SK-N-SH (cell line): Measurements from ENCODE around the gene LMOD2. TPM values are rescaled to one million over a fixed set of nuclear protein-coding genes. Genes with fewer than 3 reads are reported as not detected.

ENCODE experiments used
- CTCF ChIA-PET: fragments of 300-600, 350-600 bp; formaldehyde crosslinking; extraction: SDS; loops from one replicate; lab custom pipeline; 2021; lab: Yijun Ruan, JAX
- POLR2A ChIA-PET: fragments of 350-600 bp; sonication (Branson Sonifier 250); formaldehyde crosslinking; extraction: SDS; loops from one replicate; lab custom pipeline; 2020; ENCODE audit warnings: antibody characterized with exemption, inconsistent platforms; lab: Yijun Ruan, JAX
- DNase-seq: peaks from one replicate; pipeline ENCODE4 v3.0.0; 2012
- H2AFZ ChIP-seq: fragments of 200-600 bp; sonication (generic); 2 replicates; pipeline ENCODE4 v1.8.1; 2016; ENCODE audit warnings: antibody characterized with exemption, mild to moderate bottlenecking, low read depth
- H3F3A ChIP-seq: fragments of 200-600 bp; sonication (generic); replicated peaks from 2 replicates; pipeline ENCODE3; 2016; ENCODE audit warnings: antibody characterized with exemption, mild to moderate bottlenecking; ENCODE audit not compliant: insufficient read depth
- H3K27ac ChIP-seq, 2 experiments: fragments of 200-500 bp in 1 of 2; fragments of 200-600 bp in 1 of 2; sonication (Bioruptor generic) in 1 of 2; sonication (generic), shearing (Covaris generic) in 1 of 2; 2 replicates each; pipeline versions ENCODE4 v1.5.1 to v1.6.1; 2014 to 2016; ENCODE audit warnings: low read depth in 2 of 2, inconsistent platforms in 1 of 2, low read length in 1 of 2, mild to moderate bottlenecking in 1 of 2, mixed read lengths in 1 of 2
- H3K27me3 ChIP-seq: fragments of 200-600 bp; sonication (generic), shearing (Covaris generic); 2 replicates; pipeline ENCODE4 v1.6.1; 2016; ENCODE audit warnings: mixed run types; ENCODE audit not compliant: insufficient read depth
- H3K36me3 ChIP-seq, 2 experiments: fragments of 200-500 bp in 1 of 2; fragments of 200-600 bp in 1 of 2; sonication (Bioruptor generic) in 1 of 2; sonication (generic) in 1 of 2; replicated peaks in 1 of 2; 2 replicates each; pipeline versions ENCODE3 to v1.5.1; 2014 to 2016; ENCODE audit warnings: low read length in 1 of 2, mild to moderate bottlenecking in 1 of 2; ENCODE audit not compliant: insufficient read depth in 2 of 2, control insufficient read depth in 1 of 2
- H3K4me1 ChIP-seq, 2 experiments: fragments of 200-500 bp in 1 of 2; fragments of 200-600 bp in 1 of 2; sonication (Bioruptor generic) in 1 of 2; sonication (generic), shearing (Covaris generic) in 1 of 2; 2 replicates each; pipeline versions ENCODE4 v1.5.1 to v1.6.1; 2014 to 2016; ENCODE audit warnings: low read depth in 1 of 2, low read length in 1 of 2, mixed run types in 1 of 2; ENCODE audit not compliant: insufficient read depth in 2 of 2, control insufficient read depth in 1 of 2
- H3K4me2 ChIP-seq: fragments of 200-600 bp; sonication (generic), shearing (Covaris generic); 2 replicates; pipeline ENCODE4 v1.6.1; 2017; ENCODE audit warnings: mixed run types
- H3K4me3 ChIP-seq, 2 experiments: fragments of 200-500 bp in 1 of 2; fragments of 200-600 bp in 1 of 2; sonication (Bioruptor generic) in 1 of 2; sonication (generic), shearing (Covaris generic) in 1 of 2; 2 replicates each; pipeline versions ENCODE4 v1.5.1 to v1.8.1; 2014 to 2016; ENCODE audit warnings: low read depth in 2 of 2, inconsistent platforms in 1 of 2, low read length in 1 of 2, mild to moderate bottlenecking in 1 of 2, mixed read lengths in 1 of 2, moderate library complexity in 1 of 2
- H3K79me2 ChIP-seq: fragments of 200-600 bp; sonication (generic); 2 replicates; pipeline ENCODE4 v1.8.1; 2017; ENCODE audit warnings: mild to moderate bottlenecking; ENCODE audit not compliant: insufficient read depth
- H3K9ac ChIP-seq: fragments of 200-600 bp; sonication (generic); 2 replicates; pipeline ENCODE4 v1.6.1; 2017; ENCODE audit warnings: mixed run types
- H3K9me2 ChIP-seq: fragments of 200-600 bp; sonication (generic); 2 replicates; pipeline ENCODE4 v1.6.1; 2017; ENCODE audit warnings: mixed run types
- H3K9me3 ChIP-seq: fragments of 200-600 bp; sonication (generic); 2 replicates; pipeline ENCODE4 v1.6.1; 2017; ENCODE audit warnings: mixed run types, mild to moderate bottlenecking, moderate library complexity
- H4K20me1 ChIP-seq: fragments of 200-600 bp; sonication (generic); 2 replicates; pipeline ENCODE4 v1.6.1; 2017; ENCODE audit warnings: mild to moderate bottlenecking, mixed run types; ENCODE audit not compliant: insufficient read depth
- EZH2phosphoT487 ChIP-seq: fragments of 200-600 bp; sonication (generic); IDR thresholded peaks from 2 replicates; pipeline ENCODE4 v1.6.1; 2017; ENCODE audit warnings: low read depth, mixed run types, mild to moderate bottlenecking, antibody characterized with exemption, moderate library complexity, borderline replicate concordance
- FOSL2 ChIP-seq: IDR thresholded peaks from 2 replicates; pipeline ENCODE4 v1.4.0; 2012; ENCODE audit warnings: low read depth, mild to moderate bottlenecking, moderate library complexity, borderline replicate concordance
- FOXJ3 ChIP-seq: sonication (generic); formaldehyde crosslinking; IDR thresholded peaks from 2 replicates; pipeline ENCODE4 v1.5.1; 2020; ENCODE audit warnings: mild to moderate bottlenecking, missing genetic modification reagents
- GABPA ChIP-seq: IDR thresholded peaks from 2 replicates; pipeline ENCODE4 v1.4.0; 2012; ENCODE audit warnings: low read depth, mild to moderate bottlenecking
- GATA2 ChIP-seq: sonication (generic); formaldehyde crosslinking; IDR thresholded peaks from 2 replicates; pipeline ENCODE4 v1.5.0; 2020; ENCODE audit warnings: mild to moderate bottlenecking, missing genetic modification reagents
- JUND ChIP-seq: IDR thresholded peaks from 2 replicates; pipeline ENCODE4 v1.4.0; 2012
- MXI1 ChIP-seq: IDR thresholded peaks from 2 replicates; pipeline ENCODE4 v1.6.1; 2012; ENCODE audit warnings: mild to moderate bottlenecking, low read depth, low read length, improper control_type of control experiment
- NFIC ChIP-seq: IDR thresholded peaks from 2 replicates; pipeline ENCODE4 v1.4.0; 2012; ENCODE audit warnings: borderline replicate concordance
- NRF1 ChIP-seq: IDR thresholded peaks from 2 replicates; pipeline ENCODE4 v1.6.1; 2012; ENCODE audit warnings: low read depth, mild to moderate bottlenecking, low read length
- POLR2AphosphoS5 ChIP-seq: IDR thresholded peaks from 2 replicates; pipeline ENCODE4 v1.6.1; 2012; ENCODE audit warnings: low read depth, low read length
- RAD21 ChIP-seq: IDR thresholded peaks from 2 replicates; pipeline ENCODE4 v1.6.1; 2012; ENCODE audit warnings: mild to moderate bottlenecking, low read length
- RCOR1 ChIP-seq: fragments of 150-350 bp; IDR thresholded peaks from 2 replicates; pipeline ENCODE4 v1.6.1; 2017; ENCODE audit warnings: antibody characterized with exemption, low read length
- RFX5 ChIP-seq: IDR thresholded peaks from 2 replicates; pipeline ENCODE4 v1.6.1; 2012; ENCODE audit warnings: mild to moderate bottlenecking, improper control_type of control experiment, low read length
- RXRA ChIP-seq: IDR thresholded peaks from 2 replicates; pipeline ENCODE4 v1.4.0; 2012; ENCODE audit warnings: low read depth, mild to moderate bottlenecking, borderline replicate concordance
- SIN3A ChIP-seq: IDR thresholded peaks from 2 replicates; pipeline ENCODE4 v1.6.1; 2012; ENCODE audit warnings: low read depth, mild to moderate bottlenecking, low read length, moderate library complexity, borderline replicate concordance
- SMC3 ChIP-seq: IDR thresholded peaks from 2 replicates; pipeline ENCODE4 v1.6.1; 2012; ENCODE audit warnings: low read depth, low read length, improper control_type of control experiment
- TAF1 ChIP-seq: IDR thresholded peaks from 2 replicates; pipeline ENCODE4 v1.6.1; 2012; ENCODE audit warnings: low read depth, mild to moderate bottlenecking, low read length, moderate library complexity, borderline replicate concordance
- TCF12 ChIP-seq: IDR thresholded peaks from 2 replicates; pipeline ENCODE4 v1.4.0; 2012
- TEAD4 ChIP-seq: IDR thresholded peaks from 2 replicates; pipeline ENCODE4 v1.4.0; 2012; ENCODE audit warnings: mild to moderate bottlenecking, borderline replicate concordance; ENCODE audit not compliant: insufficient read depth
- YY1 ChIP-seq: IDR thresholded peaks from 2 replicates; pipeline ENCODE4 v1.4.0; 2012; ENCODE audit warnings: low read depth, mild to moderate bottlenecking
- WGBS: methylation state at CpG from one replicate; pipeline ENCODE4 v1.1.6; 2017; ENCODE audit warnings: low lambda C conversion rate; 5-methylcytosine and 5-hydroxymethylcytosine counted together
- polyA plus RNA-seq, 3 experiments: library from polyadenylated mRNA; depleted of rRNA; stranded (reverse); fragments of >200 nt; gene quantifications; 2 replicates each; pipeline ENCODE4 v1.2.3, GENCODE V29; 2012
- TF ChIP-seq, protein P1 (sequence below): fragments of 150-350 bp; IDR thresholded peaks from 2 replicates; pipeline ENCODE4 v1.6.1; 2016; ENCODE audit warnings: mild to moderate bottlenecking, low read depth, low read length
- TF ChIP-seq, protein P2 (sequence below): IDR thresholded peaks from 2 replicates; pipeline ENCODE4 v1.4.0; 2012; ENCODE audit warnings: low read depth, borderline replicate concordance
- TF ChIP-seq, protein P3 (sequence below): fragments of 150-350 bp; IDR thresholded peaks from 2 replicates; pipeline ENCODE4 v1.6.1; 2017; ENCODE audit warnings: antibody characterized with exemption, low read length, low read depth, borderline replicate concordance
- TF ChIP-seq, protein P4 (sequence below): IDR thresholded peaks from 2 replicates; pipeline ENCODE4 v1.6.1; 2012; ENCODE audit warnings: mild to moderate bottlenecking, low read depth, low read length, moderate library complexity
- TF ChIP-seq, protein P5 (sequence below): IDR thresholded peaks from 2 replicates; pipeline ENCODE4 v1.4.0; 2012; ENCODE audit warnings: low read depth
- TF ChIP-seq, protein P6 (sequence below): IDR thresholded peaks from 2 replicates; pipeline ENCODE4 v1.4.0; 2012; ENCODE audit warnings: low read depth, borderline replicate concordance

Gene LMOD2
- polyA plus RNA-seq, 1 of the 3 experiments (the other 2 are of a cell fraction), result not detected

DNA sequence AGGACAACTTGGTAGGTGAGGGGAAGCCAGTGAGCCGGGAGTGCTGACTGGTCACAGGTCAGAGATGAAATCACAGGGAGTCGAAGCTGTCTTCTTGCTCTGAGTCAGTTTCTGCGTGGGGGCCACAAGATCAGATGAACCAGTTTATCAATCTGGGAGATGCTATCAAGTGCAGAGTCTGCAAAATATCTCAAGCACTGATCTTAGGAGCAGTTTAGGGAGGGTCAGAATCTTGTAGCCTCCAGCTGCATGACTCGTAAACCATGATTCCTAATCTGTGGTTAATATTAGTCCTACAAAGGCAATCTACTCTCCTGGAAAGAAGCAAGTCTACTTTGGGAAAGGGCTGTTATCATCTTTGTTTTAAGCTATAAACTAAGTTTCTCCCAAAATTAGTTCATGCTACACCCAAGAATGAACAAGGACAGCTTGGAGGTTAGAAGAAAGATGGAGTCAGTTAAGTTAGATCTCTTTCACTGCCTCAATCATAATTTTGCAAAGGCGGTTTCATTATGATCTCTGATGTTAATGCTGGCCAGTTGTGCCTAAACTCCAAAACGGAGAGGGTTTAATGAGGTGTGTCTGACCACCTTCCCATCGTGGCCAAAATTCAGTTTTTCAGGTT lies 8.4 kb upstream of the LMOD2 start:
- Histone ChIP-seq H3K9ac (no peak overlapping the region), H3K79me2 (no peaks in the 10 kb centered on the region), H3K36me3 (no peaks in the 10 kb centered on the region), H3K27me3 (no peaks in the 10 kb centered on the region), H3K4me1 (peaks cover 14 to 24% of the 10 kb centered on the region in 2 experiments; a peak in 3 of 4 replicates), H2AFZ (no peak overlapping the region), H3F3A (no peaks in the 10 kb centered on the region), H3K9me3 (no peaks in the 10 kb centered on the region), H3K9me2 (no peaks in the 10 kb centered on the region), H3K4me3 (no peak overlapping the region), H4K20me1 (no peaks in the 10 kb centered on the region), H3K27ac (no peak overlapping the region), H3K4me2 (no peak overlapping the region)
- ChIA-PET CTCF (interaction anchor here (1.6 to 4.4 kb wide), 2 partner anchors 12 to 56 kb away, joined by 3 to 27 read pairs; no protein-coding TSS in a partner anchor), POLR2A (no interaction called here)
- 53% methylated on average over 7 of the region's 7 CpGs for WGBS
- no peak for DNase-seq
- TF ChIP-seq, protein P1, sequence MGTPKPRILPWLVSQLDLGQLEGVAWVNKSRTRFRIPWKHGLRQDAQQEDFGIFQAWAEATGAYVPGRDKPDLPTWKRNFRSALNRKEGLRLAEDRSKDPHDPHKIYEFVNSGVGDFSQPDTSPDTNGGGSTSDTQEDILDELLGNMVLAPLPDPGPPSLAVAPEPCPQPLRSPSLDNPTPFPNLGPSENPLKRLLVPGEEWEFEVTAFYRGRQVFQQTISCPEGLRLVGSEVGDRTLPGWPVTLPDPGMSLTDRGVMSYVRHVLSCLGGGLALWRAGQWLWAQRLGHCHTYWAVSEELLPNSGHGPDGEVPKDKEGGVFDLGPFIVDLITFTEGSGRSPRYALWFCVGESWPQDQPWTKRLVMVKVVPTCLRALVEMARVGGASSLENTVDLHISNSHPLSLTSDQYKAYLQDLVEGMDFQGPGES, result no peak
- no peak for TF ChIP-seq EZH2phosphoT487
- TF ChIP-seq RCOR1, result no peak
- TF ChIP-seq, protein P2, sequence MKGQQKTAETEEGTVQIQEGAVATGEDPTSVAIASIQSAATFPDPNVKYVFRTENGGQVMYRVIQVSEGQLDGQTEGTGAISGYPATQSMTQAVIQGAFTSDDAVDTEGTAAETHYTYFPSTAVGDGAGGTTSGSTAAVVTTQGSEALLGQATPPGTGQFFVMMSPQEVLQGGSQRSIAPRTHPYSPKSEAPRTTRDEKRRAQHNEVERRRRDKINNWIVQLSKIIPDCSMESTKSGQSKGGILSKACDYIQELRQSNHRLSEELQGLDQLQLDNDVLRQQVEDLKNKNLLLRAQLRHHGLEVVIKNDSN, result no peak
- TF ChIP-seq JUND, result peak; percentile 67
- TF ChIP-seq POLR2AphosphoS5, result no peak
- no peak for TF ChIP-seq GABPA
- no peak for TF ChIP-seq YY1
- peak; percentile 66; the same call in 1 of the 2 replicates for TF ChIP-seq TEAD4
- TF ChIP-seq, protein P3, sequence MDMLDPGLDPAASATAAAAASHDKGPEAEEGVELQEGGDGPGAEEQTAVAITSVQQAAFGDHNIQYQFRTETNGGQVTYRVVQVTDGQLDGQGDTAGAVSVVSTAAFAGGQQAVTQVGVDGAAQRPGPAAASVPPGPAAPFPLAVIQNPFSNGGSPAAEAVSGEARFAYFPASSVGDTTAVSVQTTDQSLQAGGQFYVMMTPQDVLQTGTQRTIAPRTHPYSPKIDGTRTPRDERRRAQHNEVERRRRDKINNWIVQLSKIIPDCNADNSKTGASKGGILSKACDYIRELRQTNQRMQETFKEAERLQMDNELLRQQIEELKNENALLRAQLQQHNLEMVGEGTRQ, result no peak
- TF ChIP-seq TCF12, result peak; percentile 86
- no peak for TF ChIP-seq RFX5
- TF ChIP-seq RAD21, result no peak
- TF ChIP-seq SMC3, result no peak
- TF ChIP-seq FOSL2, result peak; percentile 64; the same call in 1 of the 2 replicates
- TF ChIP-seq NRF1, result no peak
- TF ChIP-seq, protein P4, sequence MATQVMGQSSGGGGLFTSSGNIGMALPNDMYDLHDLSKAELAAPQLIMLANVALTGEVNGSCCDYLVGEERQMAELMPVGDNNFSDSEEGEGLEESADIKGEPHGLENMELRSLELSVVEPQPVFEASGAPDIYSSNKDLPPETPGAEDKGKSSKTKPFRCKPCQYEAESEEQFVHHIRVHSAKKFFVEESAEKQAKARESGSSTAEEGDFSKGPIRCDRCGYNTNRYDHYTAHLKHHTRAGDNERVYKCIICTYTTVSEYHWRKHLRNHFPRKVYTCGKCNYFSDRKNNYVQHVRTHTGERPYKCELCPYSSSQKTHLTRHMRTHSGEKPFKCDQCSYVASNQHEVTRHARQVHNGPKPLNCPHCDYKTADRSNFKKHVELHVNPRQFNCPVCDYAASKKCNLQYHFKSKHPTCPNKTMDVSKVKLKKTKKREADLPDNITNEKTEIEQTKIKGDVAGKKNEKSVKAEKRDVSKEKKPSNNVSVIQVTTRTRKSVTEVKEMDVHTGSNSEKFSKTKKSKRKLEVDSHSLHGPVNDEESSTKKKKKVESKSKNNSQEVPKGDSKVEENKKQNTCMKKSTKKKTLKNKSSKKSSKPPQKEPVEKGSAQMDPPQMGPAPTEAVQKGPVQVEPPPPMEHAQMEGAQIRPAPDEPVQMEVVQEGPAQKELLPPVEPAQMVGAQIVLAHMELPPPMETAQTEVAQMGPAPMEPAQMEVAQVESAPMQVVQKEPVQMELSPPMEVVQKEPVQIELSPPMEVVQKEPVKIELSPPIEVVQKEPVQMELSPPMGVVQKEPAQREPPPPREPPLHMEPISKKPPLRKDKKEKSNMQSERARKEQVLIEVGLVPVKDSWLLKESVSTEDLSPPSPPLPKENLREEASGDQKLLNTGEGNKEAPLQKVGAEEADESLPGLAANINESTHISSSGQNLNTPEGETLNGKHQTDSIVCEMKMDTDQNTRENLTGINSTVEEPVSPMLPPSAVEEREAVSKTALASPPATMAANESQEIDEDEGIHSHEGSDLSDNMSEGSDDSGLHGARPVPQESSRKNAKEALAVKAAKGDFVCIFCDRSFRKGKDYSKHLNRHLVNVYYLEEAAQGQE, result no peak
- no peak for TF ChIP-seq SIN3A
- no peak for TF ChIP-seq MXI1
- TF ChIP-seq RXRA, result peak; percentile 34; the same call in 1 of the 2 replicates
- TF ChIP-seq TAF1, result no peak
- TF ChIP-seq, protein P5, sequence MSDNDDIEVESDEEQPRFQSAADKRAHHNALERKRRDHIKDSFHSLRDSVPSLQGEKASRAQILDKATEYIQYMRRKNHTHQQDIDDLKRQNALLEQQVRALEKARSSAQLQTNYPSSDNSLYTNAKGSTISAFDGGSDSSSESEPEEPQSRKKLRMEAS, result no peak
- peak; percentile 52 for TF ChIP-seq NFIC
- TF ChIP-seq GATA2 (CRISPR knock-in tag), result no peak
- no peak for TF ChIP-seq FOXJ3 (CRISPR knock-in tag)
- TF ChIP-seq, protein P6, sequence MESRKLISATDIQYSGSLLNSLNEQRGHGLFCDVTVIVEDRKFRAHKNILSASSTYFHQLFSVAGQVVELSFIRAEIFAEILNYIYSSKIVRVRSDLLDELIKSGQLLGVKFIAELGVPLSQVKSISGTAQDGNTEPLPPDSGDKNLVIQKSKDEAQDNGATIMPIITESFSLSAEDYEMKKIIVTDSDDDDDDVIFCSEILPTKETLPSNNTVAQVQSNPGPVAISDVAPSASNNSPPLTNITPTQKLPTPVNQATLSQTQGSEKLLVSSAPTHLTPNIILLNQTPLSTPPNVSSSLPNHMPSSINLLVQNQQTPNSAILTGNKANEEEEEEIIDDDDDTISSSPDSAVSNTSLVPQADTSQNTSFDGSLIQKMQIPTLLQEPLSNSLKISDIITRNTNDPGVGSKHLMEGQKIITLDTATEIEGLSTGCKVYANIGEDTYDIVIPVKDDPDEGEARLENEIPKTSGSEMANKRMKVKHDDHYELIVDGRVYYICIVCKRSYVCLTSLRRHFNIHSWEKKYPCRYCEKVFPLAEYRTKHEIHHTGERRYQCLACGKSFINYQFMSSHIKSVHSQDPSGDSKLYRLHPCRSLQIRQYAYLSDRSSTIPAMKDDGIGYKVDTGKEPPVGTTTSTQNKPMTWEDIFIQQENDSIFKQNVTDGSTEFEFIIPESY, result no peak
